NB4 (cell line): Measurements from ENCODE around the gene IGF1.

Experiments
- DNase-seq: peaks from one replicate; pipeline ENCODE4 v3.0.0; 2010; ENCODE audit warnings: low read depth
- H3K4me3 ChIP-seq: one replicate; pipeline ENCODE4 v1.5.1; 2011; ENCODE audit warnings: mild to moderate bottlenecking, low read depth, low read length, moderate library complexity
- MYC ChIP-seq: IDR thresholded peaks from 2 replicates; pipeline ENCODE4 v1.6.1; 2011; ENCODE audit warnings: low read depth, low read length
- POLR2A ChIP-seq: IDR thresholded peaks from 2 replicates; pipeline ENCODE4 v1.6.1; 2011; ENCODE audit warnings: mild to moderate bottlenecking; ENCODE audit not compliant: insufficient read length; ENCODE audit errors: extremely low read depth
- TF ChIP-seq, protein P1 (sequence below): IDR thresholded peaks from 2 replicates; pipeline ENCODE4 v1.6.1; 2011; ENCODE audit warnings: low read depth, low read length
- TF ChIP-seq, protein P2 (sequence below): IDR thresholded peaks from one replicate; pipeline ENCODE4 v1.5.1; 2012; ENCODE audit warnings: low read depth, low read length

The IGF1 gene

GRCh38 chr12:102503831-102504230 is 23.5 kb upstream of the IGF1 start:
- no peak overlapping the region for H3K4me3 ChIP-seq

GRCh38 chr12:102503056-102503681 is 22.8 kb upstream of the IGF1 start:
- DNase-seq: peak; percentile 35
- H3K4me3 ChIP-seq: no peak overlapping the region
- TF ChIP-seq POLR2A: no peak
- no peak for TF ChIP-seq MYC
- TF ChIP-seq, protein P1, sequence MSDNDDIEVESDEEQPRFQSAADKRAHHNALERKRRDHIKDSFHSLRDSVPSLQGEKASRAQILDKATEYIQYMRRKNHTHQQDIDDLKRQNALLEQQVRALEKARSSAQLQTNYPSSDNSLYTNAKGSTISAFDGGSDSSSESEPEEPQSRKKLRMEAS: no peak
- TF ChIP-seq, protein P2, sequence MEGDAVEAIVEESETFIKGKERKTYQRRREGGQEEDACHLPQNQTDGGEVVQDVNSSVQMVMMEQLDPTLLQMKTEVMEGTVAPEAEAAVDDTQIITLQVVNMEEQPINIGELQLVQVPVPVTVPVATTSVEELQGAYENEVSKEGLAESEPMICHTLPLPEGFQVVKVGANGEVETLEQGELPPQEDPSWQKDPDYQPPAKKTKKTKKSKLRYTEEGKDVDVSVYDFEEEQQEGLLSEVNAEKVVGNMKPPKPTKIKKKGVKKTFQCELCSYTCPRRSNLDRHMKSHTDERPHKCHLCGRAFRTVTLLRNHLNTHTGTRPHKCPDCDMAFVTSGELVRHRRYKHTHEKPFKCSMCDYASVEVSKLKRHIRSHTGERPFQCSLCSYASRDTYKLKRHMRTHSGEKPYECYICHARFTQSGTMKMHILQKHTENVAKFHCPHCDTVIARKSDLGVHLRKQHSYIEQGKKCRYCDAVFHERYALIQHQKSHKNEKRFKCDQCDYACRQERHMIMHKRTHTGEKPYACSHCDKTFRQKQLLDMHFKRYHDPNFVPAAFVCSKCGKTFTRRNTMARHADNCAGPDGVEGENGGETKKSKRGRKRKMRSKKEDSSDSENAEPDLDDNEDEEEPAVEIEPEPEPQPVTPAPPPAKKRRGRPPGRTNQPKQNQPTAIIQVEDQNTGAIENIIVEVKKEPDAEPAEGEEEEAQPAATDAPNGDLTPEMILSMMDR: no peak

More at GRCh38 chr12:102503831-102504230, 23.5 kb upstream of the IGF1 start:
- TF ChIP-seq POLR2A (no peak), MYC (no peak)
- TF ChIP-seq, protein P1: no peak
- TF ChIP-seq, protein P2: no peak
- DNase-seq: no peak

DNA sequence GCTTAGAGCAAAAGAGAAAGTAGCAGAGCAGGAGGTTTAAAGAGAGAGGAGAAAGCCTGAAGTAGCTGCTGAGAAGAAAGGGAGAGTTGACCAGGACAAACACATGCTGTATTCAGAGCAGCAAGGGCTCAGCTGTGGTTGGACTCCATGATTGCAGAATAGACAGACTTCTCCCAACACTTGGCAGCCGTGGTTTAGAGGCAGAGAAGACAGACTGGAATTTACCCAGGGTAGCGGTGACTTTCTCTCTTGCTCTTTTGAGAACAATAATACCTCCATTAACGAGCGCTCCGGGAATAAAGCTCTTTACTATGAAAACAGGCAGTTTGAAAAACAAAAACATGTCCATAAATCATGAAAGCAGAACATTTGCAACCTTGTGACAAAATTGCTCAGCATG is 21.4 kb upstream of the IGF1 start:
- no peak for DNase-seq
- no peak overlapping the region for H3K4me3 ChIP-seq
- TF ChIP-seq POLR2A (no peak), MYC (no peak)
- TF ChIP-seq, protein P2: no peak
- TF ChIP-seq, protein P1: no peak

DNA sequence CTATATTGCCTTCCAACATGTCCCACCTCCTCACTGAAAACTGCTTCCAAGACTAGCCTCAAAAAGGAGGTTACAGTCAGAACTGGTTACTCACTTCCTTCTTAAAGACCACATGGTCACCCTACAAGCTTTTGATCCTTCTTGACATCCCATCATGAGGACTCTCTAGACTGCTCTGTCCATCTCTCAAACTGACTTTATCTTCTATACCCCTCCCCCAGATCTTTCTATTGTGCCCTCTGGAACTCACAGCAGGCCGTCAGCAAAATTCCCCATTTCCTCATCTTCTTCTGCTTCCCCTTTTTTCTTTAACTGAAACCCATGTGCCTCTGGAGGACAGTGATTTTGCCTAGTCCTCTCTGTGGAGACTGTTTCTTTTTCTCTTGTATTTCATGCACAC is 18.1 kb upstream of the IGF1 start:
- H3K4me3 ChIP-seq: no peak overlapping the region
- DNase-seq: no peak
- TF ChIP-seq MYC (no peak), POLR2A (no peak)
- TF ChIP-seq, protein P2: no peak
- TF ChIP-seq, protein P1: no peak

- no peak overlapping the region for H3K4me3 ChIP-seq
- no peak for DNase-seq
- TF ChIP-seq POLR2A (no peak), MYC (no peak)
- TF ChIP-seq, protein P2: no peak
- TF ChIP-seq, protein P1: no peak
Measured at GRCh38 chr12:102497743-102498142, 17.4 kb upstream of the IGF1 start.
